ENCODE data around the gene GPRC5D.

DNA sequence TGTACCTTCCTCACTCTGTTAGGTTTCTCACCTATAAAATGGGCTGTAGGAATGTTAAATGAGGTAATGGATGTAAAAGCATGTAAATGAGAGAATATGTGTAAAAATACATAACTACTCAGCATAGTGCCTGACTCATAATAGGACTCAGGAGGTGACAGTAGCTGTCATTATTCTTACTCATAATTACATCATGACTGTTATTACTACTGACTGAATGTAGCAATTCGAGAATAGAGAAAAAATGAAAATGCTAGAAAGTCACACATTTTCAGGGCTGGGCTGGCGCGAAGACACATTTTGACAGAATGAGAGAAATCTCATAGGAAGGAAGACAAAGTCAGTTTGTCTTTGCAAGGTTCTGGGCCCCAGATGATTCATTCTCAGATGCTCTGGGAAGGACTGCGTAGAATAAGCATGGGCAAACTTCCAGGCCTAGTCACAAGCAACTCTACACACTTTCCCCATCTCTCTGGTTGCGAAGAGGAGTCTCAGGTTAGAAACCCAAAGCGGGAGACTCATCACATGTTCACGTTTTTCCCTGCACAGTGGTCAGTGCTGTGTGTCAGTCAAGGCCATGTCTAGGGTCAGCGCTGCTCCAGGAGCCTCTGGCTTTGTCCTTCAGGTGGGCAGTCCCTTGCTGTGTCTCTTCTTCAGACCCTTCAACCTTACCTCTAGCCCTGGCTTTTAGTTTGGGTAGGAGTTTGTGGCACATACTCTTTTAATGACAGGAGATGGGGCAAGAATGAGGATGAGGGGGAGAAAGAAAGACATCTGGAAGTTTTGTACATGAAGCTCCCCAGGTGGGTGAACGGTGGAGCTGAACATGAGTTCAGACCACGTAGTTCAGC, 52.2 kb downstream of the GPRC5D start:
- TF ChIP-seq TOX (CRISPR knock-in tag; IDR thresholded peaks at IDR 0.05; ENCODE audit: borderline replicate concordance) (no peak), ARNTL (CRISPR knock-in tag; IDR thresholded peaks at IDR 0.05; ENCODE audit: borderline replicate concordance, low read depth) (no peak)
